ENCODE measurements around the gene CDHR2.
"Not testable (repeated sequence)": the region's sequence is repeated elsewhere in the genome, so short reads cannot be mapped to it uniquely, and the experiment has no call there.

Gene CDHR2

DNA sequence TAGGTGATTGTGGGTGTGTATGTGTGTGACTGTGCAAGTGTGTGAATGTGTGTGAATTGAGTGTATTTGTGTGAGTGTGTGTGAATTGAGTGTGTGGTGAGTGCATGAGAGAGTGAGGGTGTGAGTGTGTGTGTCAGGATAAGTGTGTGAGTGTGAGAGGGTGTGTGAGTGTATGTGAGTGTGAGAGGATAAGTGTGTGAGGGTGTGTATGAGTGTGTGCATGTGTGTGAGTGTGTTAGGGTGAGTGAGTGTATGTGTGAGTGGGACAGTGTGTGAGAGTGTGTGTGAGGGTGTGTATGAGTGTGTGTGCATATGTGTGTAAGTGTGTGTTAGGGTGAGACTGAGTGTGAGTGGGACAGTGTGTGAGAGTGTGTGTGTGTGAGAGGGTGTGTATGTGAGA, 39.2 kb downstream of the CDHR2 start:
- H3K27ac ChIP-seq = no peak overlapping the region
- ChIA-PET POLR2A (ENCODE audit: low non-redundant PET) (no interaction called here), CTCF (interaction anchor here (1.1 kb wide), 1 partner anchor 15 kb away, joined by 3 read pairs; no protein-coding TSS in a partner anchor)
- DNase-seq (ENCODE audit: low spot score) = no peak
- no peak for TF ChIP-seq CTCF (conservative IDR thresholded peaks at IDR 0.05; ENCODE audit: low read depth)

GRCh38 chr5:176589039-176589769, 40.1 kb downstream of the CDHR2 start:
- ChIA-PET CTCF (interaction anchor here (1.6 kb wide), 1 partner anchor 72 kb away, joined by 11 read pairs; no protein-coding TSS in a partner anchor), POLR2A (ENCODE audit: low non-redundant PET) (no interaction called here)
- TF ChIP-seq CTCF (conservative IDR thresholded peaks at IDR 0.05; ENCODE audit: low read depth) = no peak
- no peak for DNase-seq (ENCODE audit: low spot score)
- H3K27ac ChIP-seq = no peak overlapping the region

DNA sequence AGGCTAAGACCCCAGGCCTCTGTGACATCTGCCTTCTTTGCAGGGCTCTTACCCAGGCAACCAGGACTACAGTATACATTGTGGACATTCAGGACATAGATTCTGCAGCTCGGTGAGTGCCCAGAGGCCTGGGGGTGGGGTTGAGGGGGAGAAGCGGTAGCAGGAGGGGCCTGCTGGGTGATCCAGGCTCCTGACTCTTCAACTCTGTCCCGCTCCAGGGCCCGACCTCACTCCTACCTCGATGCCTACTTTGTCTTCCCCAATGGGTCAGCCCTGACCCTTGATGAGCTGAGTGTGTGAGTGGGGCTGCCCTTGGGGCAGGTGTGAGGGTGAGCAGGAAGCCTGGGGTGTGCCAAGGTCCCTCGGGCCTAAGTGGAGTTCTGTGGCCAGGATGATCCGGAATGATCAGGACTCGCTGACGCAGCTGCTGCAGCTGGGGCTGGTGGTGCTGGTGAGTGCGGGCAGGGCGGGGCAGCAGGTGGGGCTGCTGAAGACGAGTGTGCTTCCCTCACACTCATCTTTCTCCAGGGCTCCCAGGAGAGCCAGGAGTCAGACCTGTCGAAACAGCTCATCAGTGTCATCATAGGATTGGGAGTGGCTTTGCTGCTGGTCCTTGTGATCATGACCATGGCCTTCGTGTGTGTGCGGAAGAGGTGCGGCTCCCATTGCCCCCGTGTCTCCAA, 41.0 kb downstream of the CDHR2 start:
- H3K27ac ChIP-seq = no peak overlapping the region
- ChIA-PET CTCF (interaction anchor here (0.5 to 1.6 kb wide), 3 partner anchors 11 to 412 kb away, joined by 3 to 11 read pairs (median 3); no protein-coding TSS in a partner anchor), POLR2A (ENCODE audit: low non-redundant PET) (no interaction called here)
- DNase-seq (ENCODE audit: low spot score) = peak; percentile 54
- no peak for TF ChIP-seq CTCF (conservative IDR thresholded peaks at IDR 0.05; ENCODE audit: low read depth)

DNA sequence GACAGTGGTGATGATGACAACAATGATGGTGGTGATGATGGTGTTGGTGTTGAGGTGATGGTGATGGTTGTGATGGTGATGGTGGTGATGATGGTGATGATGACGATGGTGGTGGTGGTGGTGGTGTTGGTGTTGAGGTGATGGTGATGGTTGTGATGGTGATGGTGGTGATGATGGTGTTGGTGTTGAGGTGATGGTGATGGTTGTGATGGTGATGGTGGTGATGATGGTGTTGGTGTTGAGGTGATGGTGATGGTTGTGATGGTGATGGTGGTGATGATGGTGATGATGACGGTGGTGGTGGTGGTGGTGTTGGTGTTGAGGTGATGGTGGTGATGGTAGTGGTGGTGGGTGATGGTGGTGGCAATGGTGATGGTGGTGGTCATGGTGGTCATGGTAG, 42.5 kb downstream of the CDHR2 start:
- DNase-seq (ENCODE audit: low spot score); CTCF ChIA-PET; H3K27ac ChIP-seq; POLR2A ChIA-PET (ENCODE audit: low non-redundant PET): not testable (repeated sequence)

- CTCF ChIA-PET = interaction anchor here (0.5 to 0.6 kb wide), 2 partner anchors 11 to 19 kb away, joined by 3 read pairs; no protein-coding TSS in a partner anchor
- DNase-seq (ENCODE audit: low spot score) = no peak
- TF ChIP-seq CTCF (conservative IDR thresholded peaks at IDR 0.05; ENCODE audit: low read depth) = no peak
- no peak overlapping the region for H3K27ac ChIP-seq
- POLR2A ChIA-PET (ENCODE audit: low non-redundant PET) = no interaction called here
These were observed 43.4 kb downstream of the CDHR2 start for GRCh38 chr5:176592573-176592972.

GRCh38 chr5:176593273-176593869, 44.2 kb downstream of the CDHR2 start:
- CTCF ChIA-PET = interaction anchor here (0.6 to 1.1 kb wide), 3 partner anchors 15 to 20 kb away, joined by 3 read pairs; no protein-coding TSS in a partner anchor
- no peak for TF ChIP-seq CTCF (conservative IDR thresholded peaks at IDR 0.05; ENCODE audit: low read depth)
- POLR2A ChIA-PET (ENCODE audit: low non-redundant PET) = no interaction called here
- no peak overlapping the region for H3K27ac ChIP-seq
- DNase-seq (ENCODE audit: low spot score) = no peak

All from RWPE1 (cell line).